Urothelium cell line (cell line): Measurements from ENCODE around the gene NR4A3.
"Not testable (repeated sequence)": the region's sequence is repeated elsewhere in the genome, so short reads cannot be mapped to it uniquely, and the experiment has no call there.

Experiments used
- DNase-seq: peaks from one replicate; pipeline ENCODE4 v3.0.0; 2011; ENCODE audit warnings: low spot score, mixed read lengths
- FAIRE-seq: peaks from 2 replicates; lab custom pipeline; 2011; peaks lifted over from hg19 to GRCh38; lab: Jason Lieb, UNC

NR4A3 gene

DNA sequence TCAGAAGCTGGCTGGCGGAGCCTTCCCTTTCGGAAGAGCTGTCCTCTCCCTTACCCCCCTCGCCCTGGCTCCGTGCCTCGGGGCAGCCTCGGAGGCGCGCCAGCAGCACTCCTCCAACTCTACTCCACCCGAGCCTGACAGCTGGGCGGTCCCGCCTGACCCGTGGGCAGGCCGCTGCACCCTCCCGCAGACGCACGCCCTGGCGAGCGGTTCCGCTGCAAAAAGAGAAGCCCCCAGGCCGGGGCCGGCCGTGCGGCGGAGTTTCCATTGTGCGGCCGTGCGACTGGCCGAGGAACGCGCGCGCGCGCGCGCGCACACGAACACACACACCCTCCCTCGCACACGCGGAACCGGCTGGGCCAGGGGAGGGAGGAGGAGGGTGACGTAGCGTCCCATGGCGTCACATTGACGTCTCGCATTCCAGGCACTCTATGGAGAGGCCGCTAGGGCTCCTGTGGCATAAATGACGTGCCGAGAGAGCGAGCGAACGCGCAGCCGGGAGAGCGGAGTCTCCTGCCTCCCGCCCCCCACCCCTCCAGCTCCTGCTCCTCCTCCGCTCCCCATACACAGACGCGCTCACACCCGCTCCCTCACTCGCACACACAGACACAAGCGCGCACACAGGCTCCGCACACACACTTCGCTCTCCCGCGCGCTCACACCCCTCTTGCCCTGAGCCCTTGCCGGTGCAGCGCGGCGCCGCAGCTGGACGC is at the start of gene NR4A3:
NR4A3 (plus strand) TSS at position 490 of the 713 bp plus-strand sequence. CDS start 6,158 bp downstream, outside the sequence.
- peak; percentile 89 for DNase-seq

GRCh38 chr9:99773468-99774138 is 48.1 kb upstream of the NR4A3 start:
- no peak for FAIRE-seq
- DNase-seq, result no peak

More for the DNA sequence above, at the start of gene NR4A3:
- peak; percentile 82 for FAIRE-seq

- FAIRE-seq, result no peak
- peak; percentile 79 for DNase-seq
Measured at GRCh38 chr9:99778308-99778707, 43.4 kb upstream of the NR4A3 start.

DNA sequence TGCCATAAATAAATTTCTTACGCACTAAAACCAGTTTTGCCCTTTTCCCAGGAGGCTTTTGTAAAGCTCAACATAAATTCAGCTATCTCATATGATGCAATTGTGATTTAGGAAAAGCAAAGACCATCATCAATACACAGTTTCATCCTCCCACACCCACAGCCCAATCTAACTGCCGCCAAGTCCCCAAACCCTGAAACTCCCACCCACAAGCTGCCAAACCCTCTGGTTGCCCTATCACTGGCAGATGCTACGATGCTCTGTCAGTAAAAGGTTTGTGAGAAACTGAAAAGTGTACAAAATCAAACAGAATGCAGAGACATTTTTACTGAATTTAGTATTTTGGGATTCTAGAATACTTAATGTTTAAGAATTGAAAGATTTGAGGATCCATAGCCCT is 42.8 kb upstream of the NR4A3 start:
- DNase-seq, result no peak
- FAIRE-seq, result no peak

DNA sequence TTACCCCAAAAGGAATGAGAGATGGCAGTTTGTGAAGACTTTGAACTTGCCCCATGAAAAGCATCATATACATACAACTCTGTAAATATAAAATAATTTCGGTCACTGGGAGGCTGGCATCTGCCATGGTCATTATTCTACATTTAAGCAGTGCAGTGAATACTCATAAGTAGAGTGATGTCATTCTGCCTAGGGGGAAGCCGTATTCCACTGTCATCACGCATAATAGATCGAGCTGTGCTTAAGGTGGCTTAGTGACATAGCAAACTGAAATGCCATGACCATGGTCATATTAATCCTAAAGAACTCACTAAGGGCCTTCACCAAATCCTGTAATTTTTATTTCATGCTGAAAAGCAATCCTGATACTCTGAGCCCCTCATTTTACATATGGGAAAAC is 42.4 kb upstream of the NR4A3 start:
- no peak for DNase-seq
- no peak for FAIRE-seq

DNA sequence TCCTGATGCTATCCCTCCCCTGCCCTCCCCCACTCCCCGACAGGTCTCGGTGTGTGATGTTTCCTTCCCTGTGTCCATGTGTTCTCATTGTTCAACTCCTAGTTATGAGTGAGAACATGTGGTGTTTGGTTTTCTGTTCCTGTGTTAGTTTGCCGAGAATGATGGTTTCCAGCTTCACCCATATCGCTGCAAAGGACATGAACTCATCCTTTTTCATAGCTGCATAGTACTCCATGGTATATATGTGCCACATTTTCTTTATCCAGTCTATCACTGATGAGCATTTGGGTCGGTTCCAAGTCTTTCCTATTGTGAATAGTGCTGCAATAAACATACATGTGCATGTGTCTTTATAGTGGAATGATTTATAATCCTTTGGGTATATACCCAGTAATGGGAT is 39.3 kb upstream of the NR4A3 start:
- DNase-seq, FAIRE-seq: not testable (repeated sequence)

GRCh38 chr9:99782962-99783718 is 38.5 kb upstream of the NR4A3 start:
- FAIRE-seq, result no peak

GRCh38 chr9:99783799-99784198 is 37.9 kb upstream of the NR4A3 start:
- no peak for DNase-seq
- FAIRE-seq, result no peak

More at GRCh38 chr9:99782962-99783718, 38.5 kb upstream of the NR4A3 start:
- DNase-seq, result no peak

DNA sequence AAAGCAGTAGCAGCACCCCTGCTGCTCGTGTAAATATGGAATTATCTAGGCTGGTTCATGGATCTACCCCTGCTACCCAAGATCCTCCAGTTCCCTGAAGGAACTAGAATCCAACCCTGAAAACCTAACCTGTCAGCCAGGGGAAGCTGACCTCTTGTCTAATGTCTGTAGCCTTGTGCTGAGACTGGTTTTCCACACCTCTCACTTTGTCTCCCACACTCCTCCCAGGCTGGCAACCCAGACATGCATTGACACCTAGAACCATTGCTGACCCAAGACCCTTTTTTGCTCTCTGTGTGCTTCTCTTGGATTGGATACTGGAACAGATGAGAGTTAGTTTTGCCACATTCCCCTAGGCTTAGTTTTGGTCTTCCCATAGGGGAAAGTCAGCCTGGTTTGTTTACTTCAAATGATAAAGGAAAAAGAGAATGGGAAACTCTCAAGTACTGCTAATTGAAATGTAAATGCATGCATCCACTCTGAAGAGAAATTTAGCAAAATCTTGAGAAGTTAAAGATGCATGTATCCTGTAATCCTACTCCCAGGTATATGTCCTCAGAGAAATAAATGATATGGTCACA is 36.6 kb upstream of the NR4A3 start:
- no peak for DNase-seq
- FAIRE-seq, result no peak

- DNase-seq (no peak), FAIRE-seq (no peak)
Measured at GRCh38 chr9:99787556-99787955, 34.1 kb upstream of the NR4A3 start.

GRCh38 chr9:99793528-99793927 is 28.2 kb upstream of the NR4A3 start:
- FAIRE-seq, result no peak
- no peak for DNase-seq

DNA sequence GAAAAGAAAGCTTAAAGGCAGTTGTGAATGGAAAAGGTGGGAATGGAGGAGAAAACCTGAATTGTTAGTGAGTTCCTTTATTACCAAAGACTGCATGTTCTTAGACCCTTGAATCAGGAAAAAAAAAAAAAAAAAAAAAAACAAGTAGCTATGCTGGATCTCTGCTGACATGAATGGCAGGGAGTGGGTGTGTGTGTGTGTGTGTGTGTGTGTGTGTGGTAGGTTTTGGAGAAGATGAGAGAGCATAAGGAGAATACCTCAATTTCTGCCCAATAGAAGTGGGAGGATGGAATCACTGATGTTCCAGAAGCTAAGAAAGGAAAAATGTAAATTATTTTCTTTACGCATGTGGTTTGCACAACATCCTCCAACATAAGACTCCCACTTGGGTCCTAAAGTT is 25.5 kb upstream of the NR4A3 start:
- no peak for FAIRE-seq
- DNase-seq, result no peak

DNA sequence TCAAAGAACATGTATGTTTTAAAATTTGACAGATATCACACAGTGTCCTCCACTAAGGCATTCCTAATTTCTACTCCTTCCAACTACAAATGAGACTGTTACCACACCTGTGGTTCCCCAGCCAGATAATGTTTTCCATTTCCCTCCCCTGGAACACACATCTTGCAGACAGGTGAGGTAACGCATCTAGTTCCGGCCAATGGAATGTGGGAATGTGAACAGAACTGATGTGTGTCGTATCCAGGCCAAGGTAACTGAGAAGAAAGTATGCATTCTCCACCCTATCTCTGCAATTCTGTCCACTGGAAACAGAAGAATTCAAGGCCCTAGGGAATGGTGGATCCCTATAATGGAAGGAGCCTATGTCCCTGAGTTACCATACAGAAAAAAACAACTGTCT is 19.9 kb upstream of the NR4A3 start:
- FAIRE-seq, result no peak
- DNase-seq, result no peak

DNA sequence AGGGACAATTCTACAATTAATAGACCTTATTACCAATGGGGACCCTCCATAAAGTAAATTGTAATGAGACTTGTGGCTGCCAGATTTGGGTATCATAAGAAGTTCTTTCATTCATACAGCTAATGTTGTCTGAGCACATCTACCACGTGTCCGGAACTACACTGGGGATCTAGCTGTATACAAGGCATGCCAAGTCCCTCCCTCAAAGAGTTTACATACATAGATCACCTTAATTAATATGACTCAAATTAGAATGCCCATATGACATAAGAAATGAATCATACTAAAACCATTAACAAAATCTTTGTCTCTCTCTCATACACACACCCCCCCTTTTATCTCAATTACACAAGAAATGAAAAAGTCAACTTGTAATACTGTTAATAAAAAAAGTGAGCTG is 18.0 kb upstream of the NR4A3 start:
- DNase-seq, result no peak
- no peak for FAIRE-seq

- no peak for FAIRE-seq
Measured at GRCh38 chr9:99807276-99807852, 14.3 kb upstream of the NR4A3 start.

GRCh38 chr9:99807956-99808355 is 13.7 kb upstream of the NR4A3 start:
- no peak for FAIRE-seq

More at GRCh38 chr9:99807276-99807852, 14.3 kb upstream of the NR4A3 start:
- DNase-seq, result peak; percentile 58

GRCh38 chr9:99808454-99808853 is 13.2 kb upstream of the NR4A3 start:
- DNase-seq, result no peak
- no peak for FAIRE-seq

More at GRCh38 chr9:99807956-99808355, 13.7 kb upstream of the NR4A3 start:
- no peak for DNase-seq

- no peak for FAIRE-seq
Measured at GRCh38 chr9:99809586-99810319, 11.9 kb upstream of the NR4A3 start.

GRCh38 chr9:99811172-99811571 is 10.5 kb upstream of the NR4A3 start:
- no peak for FAIRE-seq
- DNase-seq, result no peak

More at GRCh38 chr9:99809586-99810319, 11.9 kb upstream of the NR4A3 start:
- DNase-seq, result no peak
